Cardiac fibroblast (primary cell): ENCODE measurements around the gene SPCS2.

Experiments used
- DNase-seq, 2 donors: peaks; one replicate each; pipeline versions ENCODE4 v3.0.0 to v3.0.0-alpha.2; 2010; ENCODE audit warnings: low read depth in 2 of 2
- H3K4me3 ChIP-seq, 2 donors: replicated peaks in 1 of 2; 1 replicate in 1 of 2; 2 replicates in 1 of 2; pipeline ENCODE4 v1.5.1; 2011; ENCODE audit warnings: low read depth in 2 of 2, low read length in 2 of 2, mild to moderate bottlenecking in 2 of 2, moderate library complexity in 1 of 2
- CTCF ChIP-seq: IDR thresholded peaks from one replicate; pipeline ENCODE4 v1.5.1; 2011; ENCODE audit warnings: low read depth, mild to moderate bottlenecking, low read length, inconsistent platforms

Gene SPCS2

GRCh38 chr11:74925281-74925680, 23.8 kb upstream of the SPCS2 start:
- H3K4me3 ChIP-seq: no peak overlapping the region
- peak in 1 of 2 donors; percentile 43 for DNase-seq
- no peak for TF ChIP-seq CTCF

GRCh38 chr11:74926304-74927030, 22.6 kb upstream of the SPCS2 start:
- H3K4me3 ChIP-seq: no peak overlapping the region
- TF ChIP-seq CTCF: no peak
- peak in 1 of 2 donors; percentile 47 for DNase-seq

GRCh38 chr11:74927496-74927895, 21.6 kb upstream of the SPCS2 start:
- DNase-seq: no peak
- no peak overlapping the region for H3K4me3 ChIP-seq
- no peak for TF ChIP-seq CTCF

GRCh38 chr11:74929431-74930363, 19.4 kb upstream of the SPCS2 start:
- DNase-seq: peak; percentile 96 to 97
- TF ChIP-seq CTCF: peak; percentile 86
- H3K4me3 ChIP-seq: no peak overlapping the region

- no peak overlapping the region for H3K4me3 ChIP-seq
- TF ChIP-seq CTCF: no peak
- DNase-seq: peak; percentile 25 to 71
Measured at GRCh38 chr11:74932169-74932568, 16.9 kb upstream of the SPCS2 start.

GRCh38 chr11:74932797-74933196, 16.3 kb upstream of the SPCS2 start:
- DNase-seq: peak in 1 of 2 donors; percentile 83

More at GRCh38 chr11:74932797-74933196, 16.3 kb upstream of the SPCS2 start:
- TF ChIP-seq CTCF: no peak
- H3K4me3 ChIP-seq: no peak overlapping the region
